C4-2B (cell line): ENCODE measurements around the gene ADAMTS15.

Experiments used
- CTCF ChIP-seq: fragments of 450-650 bp; conservative IDR thresholded peaks from 2 replicates; pipeline ENCODE4 v1.5.1; 2017; ENCODE audit warnings: mild to moderate bottlenecking
- ZFX ChIP-seq: fragments of 450-650 bp; IDR thresholded peaks from 2 replicates; pipeline ENCODE4 v1.6.1; 2017

- TF ChIP-seq CTCF (no peak), ZFX (no peak)
Measured at GRCh38 chr11:130425156-130425555, 23.3 kb upstream of the ADAMTS15 start.
